Bronchial epithelial cell (primary cell): ENCODE measurements around the gene ZNF281. TPM values are rescaled to one million over a fixed set of nuclear protein-coding genes. Genes with fewer than 3 reads are reported as not detected.

Source experiments
- DNase-seq: peaks from one replicate; pipeline ENCODE4 v3.0.0-alpha.2; 2010; ENCODE audit warnings: low read depth
- FAIRE-seq: peaks from 2 replicates; lab custom pipeline; 2011; peaks lifted over from hg19 to GRCh38; lab: Jason Lieb, UNC
- H3K27me3 ChIP-seq: 2 replicates; pipeline ENCODE4 v1.5.1; 2011; ENCODE audit warnings: low read length; ENCODE audit not compliant: control insufficient read depth, insufficient read depth
- H3K36me3 ChIP-seq: 2 replicates; pipeline ENCODE4 v1.5.1; 2011; ENCODE audit warnings: low read length; ENCODE audit not compliant: control insufficient read depth, insufficient read depth
- H3K4me3 ChIP-seq: 2 replicates; pipeline ENCODE4 v1.5.1; 2011; ENCODE audit warnings: mild to moderate bottlenecking, low read depth, low read length, control low read depth
- CTCF ChIP-seq: IDR thresholded peaks from 2 replicates; pipeline ENCODE4 v1.5.1; 2011; ENCODE audit warnings: mild to moderate bottlenecking, moderate library complexity, low read length, control low read depth, inconsistent platforms; ENCODE audit not compliant: insufficient read depth, severe bottlenecking
- total RNA-seq: library from RNA; depleted of rRNA; stranded (reverse); fragments of >200 nt; gene quantifications from 2 replicates; pipeline ENCODE4 v1.2.1, GENCODE V29; 2014

ZNF281 gene
- total RNA-seq, 1 donor from 2014 or later = 18.4 TPM

- TF ChIP-seq CTCF = no peak
- no peak for FAIRE-seq
- Histone ChIP-seq H3K4me3 (no peak overlapping the region), H3K36me3 (no peaks in the 10 kb centered on the region), H3K27me3 (no peaks in the 10 kb centered on the region)
- DNase-seq = no peak
Observed at GRCh38 chr1:200436436-200436835, 26.6 kb upstream of the ZNF281 start.

- FAIRE-seq (no peak), DNase-seq (no peak)
- Histone ChIP-seq H3K4me3 (no peak overlapping the region), H3K27me3 (no peaks in the 10 kb centered on the region), H3K36me3 (no peaks in the 10 kb centered on the region)
- TF ChIP-seq CTCF = no peak
Observed at GRCh38 chr1:200435200-200435780, 25.5 kb upstream of the ZNF281 start.

- Histone ChIP-seq H3K36me3 (no peaks in the 10 kb centered on the region), H3K27me3 (no peaks in the 10 kb centered on the region), H3K4me3 (no peak overlapping the region)
- TF ChIP-seq CTCF = no peak
- no peak for FAIRE-seq
- DNase-seq = no peak
Observed at GRCh38 chr1:200433586-200433985, 23.8 kb upstream of the ZNF281 start.

GRCh38 chr1:200432586-200432985 is 22.8 kb upstream of the ZNF281 start:
- no peak overlapping the region for H3K4me3 ChIP-seq
- DNase-seq (no peak), FAIRE-seq (no peak)
- H3K27me3 ChIP-seq = no peaks in the 10 kb centered on the region
- TF ChIP-seq CTCF = no peak
- no peaks in the 10 kb centered on the region for H3K36me3 ChIP-seq

GRCh38 chr1:200429221-200429751 is 19.4 kb upstream of the ZNF281 start:
- no peak for TF ChIP-seq CTCF
- Histone ChIP-seq H3K36me3 (no peaks in the 10 kb centered on the region), H3K4me3 (no peak overlapping the region), H3K27me3 (no peaks in the 10 kb centered on the region)
- FAIRE-seq = no peak
- no peak for DNase-seq
